ENCODE data around the gene CACNA2D3.

The CACNA2D3 gene

DNA sequence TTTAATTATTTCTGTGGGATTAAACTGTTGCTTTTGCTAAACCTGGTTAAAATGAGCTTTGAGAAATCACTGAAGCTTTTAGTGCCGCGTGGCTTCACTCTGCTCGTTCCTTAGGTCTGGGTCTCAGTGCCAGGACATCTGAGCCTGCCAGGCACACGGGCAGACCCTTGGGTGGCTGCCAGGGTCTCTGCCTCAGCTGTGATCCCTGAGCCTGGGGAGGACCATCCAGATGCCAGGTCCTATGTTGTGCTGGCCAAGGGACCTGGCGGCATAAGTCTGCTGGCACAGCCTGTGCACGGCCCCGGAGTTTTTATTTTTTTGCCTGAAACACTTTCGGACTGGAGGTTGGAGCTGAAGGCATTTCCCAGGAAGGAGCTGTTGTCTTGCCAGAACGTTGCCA lies 477.4 kb downstream of the CACNA2D3 start:
- no peak overlapping the region for H3K4me3 ChIP-seq (ENCODE audit: low read length)
- DNase-seq (ENCODE audit: low read depth): no peak
- TF ChIP-seq, protein P1, sequence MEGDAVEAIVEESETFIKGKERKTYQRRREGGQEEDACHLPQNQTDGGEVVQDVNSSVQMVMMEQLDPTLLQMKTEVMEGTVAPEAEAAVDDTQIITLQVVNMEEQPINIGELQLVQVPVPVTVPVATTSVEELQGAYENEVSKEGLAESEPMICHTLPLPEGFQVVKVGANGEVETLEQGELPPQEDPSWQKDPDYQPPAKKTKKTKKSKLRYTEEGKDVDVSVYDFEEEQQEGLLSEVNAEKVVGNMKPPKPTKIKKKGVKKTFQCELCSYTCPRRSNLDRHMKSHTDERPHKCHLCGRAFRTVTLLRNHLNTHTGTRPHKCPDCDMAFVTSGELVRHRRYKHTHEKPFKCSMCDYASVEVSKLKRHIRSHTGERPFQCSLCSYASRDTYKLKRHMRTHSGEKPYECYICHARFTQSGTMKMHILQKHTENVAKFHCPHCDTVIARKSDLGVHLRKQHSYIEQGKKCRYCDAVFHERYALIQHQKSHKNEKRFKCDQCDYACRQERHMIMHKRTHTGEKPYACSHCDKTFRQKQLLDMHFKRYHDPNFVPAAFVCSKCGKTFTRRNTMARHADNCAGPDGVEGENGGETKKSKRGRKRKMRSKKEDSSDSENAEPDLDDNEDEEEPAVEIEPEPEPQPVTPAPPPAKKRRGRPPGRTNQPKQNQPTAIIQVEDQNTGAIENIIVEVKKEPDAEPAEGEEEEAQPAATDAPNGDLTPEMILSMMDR (IDR thresholded peaks at IDR 0.05; ENCODE audit: insufficient read depth, low read depth, low read length, missing control alignments): no peak

DNA sequence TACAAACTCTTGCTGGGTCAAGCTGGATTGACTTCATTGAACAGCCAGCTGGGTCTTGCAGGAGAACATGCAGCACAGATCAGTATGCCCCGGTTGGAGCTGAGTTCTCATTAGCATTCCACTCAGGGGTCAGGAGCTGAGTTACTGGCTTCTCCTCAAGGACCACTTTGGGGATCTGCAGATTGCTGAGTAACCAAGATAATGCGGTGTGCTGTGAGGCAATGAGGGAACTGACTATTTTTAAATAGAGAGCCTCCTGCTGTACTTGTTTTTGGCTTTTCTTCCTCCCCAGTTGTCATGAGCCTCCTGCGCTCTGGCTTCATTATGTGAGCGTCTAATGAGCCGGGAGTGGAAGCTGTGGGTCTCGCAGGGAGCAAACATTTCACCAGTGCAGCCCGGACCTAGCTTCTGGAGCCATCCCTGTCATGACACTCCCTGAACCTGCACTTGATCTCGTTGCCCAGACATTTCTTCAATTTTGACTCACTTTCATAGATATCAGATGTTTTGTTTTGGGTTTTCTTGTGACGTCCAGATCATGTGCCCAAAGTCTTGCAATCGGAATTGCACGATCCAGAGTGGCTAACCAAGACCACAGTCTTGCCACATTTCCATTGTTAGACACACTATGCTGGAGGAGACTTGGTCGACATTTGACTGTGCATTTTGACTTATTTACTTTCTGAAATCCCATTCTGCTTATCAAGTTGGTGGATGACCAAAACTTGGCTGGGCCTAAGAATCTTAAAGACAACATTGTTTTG lies 478.3 kb downstream of the CACNA2D3 start:
- no peak for DNase-seq (ENCODE audit: low read depth)
- no peak overlapping the region for H3K4me3 ChIP-seq (ENCODE audit: low read length)
- TF ChIP-seq, protein P1 (IDR thresholded peaks at IDR 0.05; ENCODE audit: insufficient read depth, low read depth, low read length, missing control alignments): no peak

DNA sequence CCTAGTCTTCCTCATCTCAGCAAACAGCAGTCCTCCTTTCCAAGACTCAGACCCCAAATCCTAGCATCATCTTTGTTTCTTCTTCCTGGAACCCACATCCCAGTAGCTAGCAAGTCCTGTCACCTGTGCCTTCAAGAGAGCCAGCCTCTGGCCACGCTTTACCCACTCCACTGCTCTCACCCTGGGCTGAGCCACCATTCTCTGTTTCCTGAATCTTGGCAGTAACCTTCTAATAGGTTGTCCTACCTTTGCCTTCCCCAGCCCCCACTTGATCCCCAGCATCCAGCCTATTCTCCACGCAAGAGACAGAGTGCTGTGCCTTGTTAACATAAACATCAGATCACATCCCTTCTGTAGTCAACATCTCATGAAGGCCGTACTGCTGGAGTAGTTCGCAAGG lies 482.1 kb downstream of the CACNA2D3 start:
- no peak for DNase-seq (ENCODE audit: low read depth)
- no peak overlapping the region for H3K4me3 ChIP-seq (ENCODE audit: low read length)
- TF ChIP-seq, protein P1 (IDR thresholded peaks at IDR 0.05; ENCODE audit: insufficient read depth, low read depth, low read length, missing control alignments): no peak

DNA sequence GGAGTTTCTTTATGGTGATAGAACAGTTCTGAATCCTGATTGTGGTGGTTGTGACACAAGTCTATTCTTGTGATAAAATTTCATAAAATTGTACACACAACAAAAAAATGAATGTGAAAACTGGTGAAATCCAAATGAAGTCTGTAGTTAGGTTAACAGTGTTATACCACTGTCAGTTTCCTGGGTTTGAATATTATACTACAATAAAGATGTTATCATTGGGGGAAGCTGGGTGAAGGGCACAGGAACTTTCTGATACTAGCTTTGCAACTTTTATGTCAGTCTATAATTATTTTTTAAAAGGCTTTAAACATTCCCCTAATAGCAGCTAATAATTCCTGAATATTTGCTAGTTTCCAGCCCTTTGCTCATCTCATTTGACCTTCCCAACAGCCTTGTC lies 485.7 kb downstream of the CACNA2D3 start:
- DNase-seq (ENCODE audit: low read depth): no peak
- TF ChIP-seq, protein P1 (IDR thresholded peaks at IDR 0.05; ENCODE audit: insufficient read depth, low read depth, low read length, missing control alignments): no peak

DNA sequence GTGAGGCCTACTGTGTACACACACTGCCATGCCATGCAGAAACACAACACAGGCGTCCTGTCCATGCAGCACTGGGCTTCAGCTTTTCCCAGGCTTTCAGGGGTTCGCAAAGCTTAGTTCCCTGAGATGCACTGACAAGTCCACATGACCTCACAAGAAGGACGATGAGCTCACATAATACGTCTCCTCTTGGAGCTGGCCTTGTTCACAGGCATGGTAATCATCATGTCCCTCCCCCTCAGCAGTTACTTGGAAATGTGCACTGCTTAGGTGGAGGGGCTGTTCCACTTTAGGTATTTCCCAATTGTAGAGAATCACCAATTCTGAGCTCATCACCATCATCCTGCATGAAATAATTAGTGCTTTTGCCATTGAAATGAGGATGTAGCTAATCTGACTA lies 496.7 kb downstream of the CACNA2D3 start:
- DNase-seq (ENCODE audit: low read depth): no peak

More for the DNA sequence above, 485.7 kb downstream of the CACNA2D3 start:
- no peak overlapping the region for H3K4me3 ChIP-seq (ENCODE audit: low read length)

DNA sequence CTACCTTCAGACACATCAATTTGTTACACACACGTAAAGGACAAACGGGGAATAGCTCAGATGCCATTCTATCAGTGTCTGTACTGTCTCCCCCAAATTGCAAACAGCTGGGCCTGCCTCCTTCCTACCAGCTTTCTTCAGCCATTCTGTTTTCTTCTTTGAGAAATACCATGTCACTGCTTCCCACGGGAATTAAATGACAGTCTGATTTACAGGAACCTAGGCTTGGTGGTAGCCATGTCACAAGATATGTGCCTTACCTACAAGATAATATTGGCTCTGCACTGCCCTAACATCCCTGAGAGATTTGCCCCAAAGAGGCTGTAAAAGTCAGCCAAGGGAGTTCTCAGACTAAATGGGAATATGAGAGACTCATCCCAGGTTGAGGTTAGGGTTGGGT lies 497.2 kb downstream of the CACNA2D3 start:
- TF ChIP-seq, protein P1 (IDR thresholded peaks at IDR 0.05; ENCODE audit: insufficient read depth, low read depth, low read length, missing control alignments): no peak
- no peak overlapping the region for H3K4me3 ChIP-seq (ENCODE audit: low read length)
- DNase-seq (ENCODE audit: low read depth): no peak

More for the DNA sequence above, 496.7 kb downstream of the CACNA2D3 start:
- no peak overlapping the region for H3K4me3 ChIP-seq (ENCODE audit: low read length)
- TF ChIP-seq, protein P1 (IDR thresholded peaks at IDR 0.05; ENCODE audit: insufficient read depth, low read depth, low read length, missing control alignments): no peak

DNA sequence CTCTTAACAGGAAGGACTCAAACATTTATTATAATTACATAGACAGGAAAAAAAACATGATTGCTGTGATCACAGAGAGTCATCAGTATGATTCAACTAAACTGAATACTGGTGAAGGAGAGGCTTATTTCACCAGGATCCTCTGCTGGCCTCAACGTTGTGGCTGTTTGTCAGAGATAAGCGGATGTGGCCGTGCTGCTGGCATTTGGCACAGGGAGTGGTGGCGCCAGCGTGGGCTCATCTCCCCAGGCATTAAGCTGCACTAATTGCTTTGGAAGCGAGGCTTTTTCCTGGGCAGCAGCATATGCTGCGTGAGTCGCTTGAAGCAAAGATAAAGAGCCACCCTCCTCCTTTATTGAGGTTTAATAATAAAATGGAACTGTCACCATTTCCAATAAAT lies 498.8 kb downstream of the CACNA2D3 start:
- TF ChIP-seq, protein P1 (IDR thresholded peaks at IDR 0.05; ENCODE audit: insufficient read depth, low read depth, low read length, missing control alignments): no peak
- no peak overlapping the region for H3K4me3 ChIP-seq (ENCODE audit: low read length)
- no peak for DNase-seq (ENCODE audit: low read depth)

All from epithelial cell of esophagus (primary cell).